HCT116 (cell line): ENCODE results near the gene ZNF516. TPM values are rescaled to one million over a fixed set of nuclear protein-coding genes. Genes with fewer than 3 reads are reported as not detected.

Source experiments
- ATAC-seq: fragments of 200-7000 bp; cut with Tn5 transposase; 2 replicates; pipeline ENCODE4 v1.9.1; 2020; ENCODE audit warnings: mild to moderate bottlenecking, moderate library complexity
- BruUV-seq: library from RNA; stranded (reverse); fragments of 400-500 nt; replicated peaks from 2 replicates; lab custom pipeline; 2021; lab: Mats Ljungman, UMichigan
- CTCF ChIA-PET: fragments of 300-600 bp; sonication (Branson Sonifier 250); formaldehyde crosslinking; loops from one replicate; lab custom pipeline; 2021; ENCODE audit warnings: antibody characterized with exemption; lab: Charles Lee
- POLR2A ChIA-PET: fragments of 300-600, 350-600 bp; sonication (Branson Sonifier 250); formaldehyde crosslinking; loops from one replicate; lab custom pipeline; 2021; ENCODE audit warnings: antibody characterized with exemption; lab: Charles Lee
- RAD21 ChIA-PET, 2 experiments: fragments of 300-600 bp; sonication (Branson Sonifier 250); formaldehyde crosslinking; loops; one replicate each; lab custom pipeline; 2023; ENCODE audit warnings: low total read pairs in 2 of 2; ENCODE audit not compliant: uncharacterized antibody in 2 of 2, unreplicated experiment in 2 of 2, low non-redundant PET in 1 of 2; lab: Charles Lee
- DNase-seq: peaks from one replicate; pipeline ENCODE4 v3.0.0-alpha.2; 2010; ENCODE audit warnings: low read depth, low spot score
- H2AFZ ChIP-seq: fragments of 200-600 bp; shearing (Covaris generic), sonication (generic); 2 replicates; pipeline ENCODE4 v1.6.1; 2017; ENCODE audit warnings: low read depth, mixed run types, mixed read lengths, antibody characterized with exemption, low read length; ENCODE audit not compliant: poor library complexity, severe bottlenecking
- H3K27ac ChIP-seq: 2 replicates; pipeline ENCODE4 v1.5.1; 2012; ENCODE audit warnings: low read depth, low read length
- H3K27me3 ChIP-seq: fragments of 200-600 bp; sonication (generic); 2 replicates; pipeline ENCODE4 v1.6.1; 2016; ENCODE audit warnings: mixed run types, low read length, mixed read lengths; ENCODE audit not compliant: insufficient read depth
- H3K36me3 ChIP-seq, 2 experiments: fragments of 200-500 bp in 1 of 2; fragments of 200-600 bp in 1 of 2; sonication (Bioruptor generic) in 1 of 2; sonication (generic) in 1 of 2; 2 replicates each; pipeline versions ENCODE4 v1.5.1 to v1.6.1; 2014 to 2016; ENCODE audit warnings: low read length in 2 of 2, inconsistent platforms in 1 of 2, mixed read lengths in 1 of 2, mixed run types in 1 of 2; ENCODE audit not compliant: insufficient read depth in 2 of 2, control insufficient read depth in 1 of 2
- H3K4me1 ChIP-seq, 2 experiments: fragments of 200-600 bp in 1 of 2; sonication (generic) in 1 of 2; 2 replicates each; pipeline versions ENCODE4 v1.5.1 to v1.6.1; 2012 to 2017; ENCODE audit warnings: low read length in 2 of 2, inconsistent platforms in 1 of 2, mild to moderate bottlenecking in 1 of 2, mixed read lengths in 1 of 2, mixed run types in 1 of 2, moderate library complexity in 1 of 2; ENCODE audit not compliant: insufficient read depth in 2 of 2, control insufficient read depth in 1 of 2
- H3K4me2 ChIP-seq: fragments of 200-600 bp; sonication (generic); 2 replicates; pipeline ENCODE4 v1.6.1; 2017; ENCODE audit warnings: mixed run types, low read length, mixed read lengths
- H3K4me3 ChIP-seq, 2 experiments: fragments of 200-600 bp in 1 of 2; sonication (generic) in 1 of 2; replicated peaks in 1 of 2; 2 replicates each; pipeline ENCODE4 v1.5.1; 2011 to 2016; ENCODE audit warnings: low read length in 2 of 2, control low read depth in 1 of 2, low read depth in 1 of 2, mild to moderate bottlenecking in 1 of 2, mixed read lengths in 1 of 2, mixed run types in 1 of 2
- H3K79me2 ChIP-seq: fragments of 200-600 bp; sonication (generic); 2 replicates; pipeline ENCODE4 v1.6.1; 2017; ENCODE audit warnings: mild to moderate bottlenecking, mixed run types, low read length, moderate library complexity, mixed read lengths; ENCODE audit not compliant: insufficient read depth
- H3K9ac ChIP-seq: fragments of 200-600 bp; sonication (generic); 2 replicates; pipeline ENCODE4 v1.6.1; 2016; ENCODE audit warnings: low read length, mixed read lengths
- H3K9me2 ChIP-seq: fragments of 200-600 bp; sonication (generic), shearing (Covaris generic); 2 replicates; pipeline ENCODE4 v1.6.1; 2017; ENCODE audit warnings: mixed run types, mild to moderate bottlenecking, moderate library complexity; ENCODE audit not compliant: insufficient read depth
- H3K9me3 ChIP-seq, 2 experiments: fragments of 200-500 bp in 1 of 2; fragments of 200-600 bp in 1 of 2; sonication (Bioruptor generic) in 1 of 2; sonication (generic) in 1 of 2; 2 replicates each; pipeline ENCODE4 v1.6.1; 2014 to 2017; ENCODE audit warnings: low read length in 2 of 2, mixed read lengths in 2 of 2, inconsistent platforms in 1 of 2, low read depth in 1 of 2, mild to moderate bottlenecking in 1 of 2, mixed run types in 1 of 2, moderate library complexity in 1 of 2; ENCODE audit not compliant: control insufficient read depth in 1 of 2, insufficient read depth in 1 of 2
- H4K20me1 ChIP-seq: fragments of 200-600 bp; sonication (generic), shearing (Covaris generic); 2 replicates; pipeline ENCODE4 v1.6.1; 2017; ENCODE audit warnings: mixed run types, mild to moderate bottlenecking, moderate library complexity; ENCODE audit not compliant: insufficient read depth
- CTCF ChIP-seq, 3 experiments: fragments of 200-600 bp in 1 of 3; sonication (generic) in 1 of 3; IDR thresholded peaks in 2 of 3; conservative IDR thresholded peaks in 1 of 3; 2 replicates each; pipeline ENCODE4 v1.5.1; 2012 to 2017; ENCODE audit warnings: low read depth in 2 of 3, low read length in 2 of 3, antibody characterized with exemption in 1 of 3, borderline replicate concordance in 1 of 3, control low read depth in 1 of 3, mild to moderate bottlenecking in 1 of 3, mixed read lengths in 1 of 3, mixed run types in 1 of 3, moderate library complexity in 1 of 3; ENCODE audit not compliant: insufficient read depth in 1 of 3
- EZH2 ChIP-seq: fragments of 200-600 bp; sonication (generic); IDR thresholded peaks from 2 replicates; pipeline ENCODE4 v1.6.1; 2017; ENCODE audit warnings: antibody characterized with exemption, mixed run types
- EZH2phosphoT487 ChIP-seq: fragments of 200-600 bp; IDR thresholded peaks from 2 replicates; pipeline ENCODE4 v1.6.1; 2018; ENCODE audit warnings: antibody characterized with exemption, borderline replicate concordance
- RAD21 ChIP-seq: IDR thresholded peaks from 2 replicates; pipeline ENCODE4 v1.6.1; 2012; ENCODE audit warnings: low read depth, mild to moderate bottlenecking
- intact Hi-C: fragments of 100-400 bp; cut with micrococcal nuclease; formaldehyde crosslinking; loops from 2 replicates; pipeline ENCODE4 v1.10.0; 2022
- total RNA-seq: library from RNA; stranded (reverse); gene quantifications from one replicate; pipeline ENCODE4 v1.2.1, GENCODE V29; 2021; ENCODE audit not compliant: unreplicated experiment

ZNF516 gene
- total RNA-seq, 1 experiment from 2014 or later: 32.0 TPM

GRCh38 chr18:76426737-76427305, 68.2 kb downstream of the ZNF516 start:
- no TSS peak for BruUV-seq
- RAD21 ChIA-PET: no interaction called here
- peak; percentile 91 for ATAC-seq
- H2AFZ ChIP-seq: no peak overlapping the region
- no peak overlapping the region for H3K4me3 ChIP-seq
- no peak overlapping the region for H3K4me2 ChIP-seq
- H3K9me2 ChIP-seq: no peaks in the 10 kb centered on the region
- H3K36me3 ChIP-seq: no peaks in the 10 kb centered on the region
- H3K27me3 ChIP-seq: no peaks in the 10 kb centered on the region
- intact Hi-C loops: loop anchor here (1.0 kb wide), 1 partner anchor 21 kb away; no protein-coding TSS in a partner anchor
- peaks cover 0 to 3% of the 10 kb centered on the region in 2 experiments; a peak in 1 of 4 replicates for H3K4me1 ChIP-seq
- no peaks in the 10 kb centered on the region for H4K20me1 ChIP-seq
- CTCF ChIA-PET: no interaction called here
- POLR2A ChIA-PET: no interaction called here
- no peaks in the 10 kb centered on the region for H3K9me3 ChIP-seq
- no peak overlapping the region for H3K27ac ChIP-seq
- no peaks in the 10 kb centered on the region; the same call in 1 of the 2 replicates for H3K79me2 ChIP-seq
- DNase-seq: peak; percentile 13
- TF ChIP-seq EZH2: no peak
- peak; percentile 12 to 83 (median 79); a peak in 4 of 6 replicates for TF ChIP-seq CTCF (IDR thresholded peaks at IDR 0.05 in 2 of 3, conservative IDR thresholded peaks at IDR 0.05 in 1 of 3; ENCODE audit: borderline replicate concordance in 1 of 3, insufficient read depth in 1 of 3, low read depth in 2 of 3, low read length in 2 of 3)
- no peak for TF ChIP-seq EZH2phosphoT487
- TF ChIP-seq RAD21: peak; percentile 39
- TF ChIP-seq, all 23 proteins: peak for 2
- no peak overlapping the region for H3K9ac ChIP-seq
